WTC11 (cell line): ENCODE measurements around the gene EMP2.

Source experiments
- CREB1 ChIP-seq: sonication (generic); formaldehyde crosslinking; IDR thresholded peaks from 2 replicates; pipeline ENCODE4 v1.8.0; 2023; ENCODE audit warnings: mild to moderate bottlenecking, missing genetic modification reagents
- SOX15 ChIP-seq: fragments of 250-450 bp; sonication (Bioruptor Pico); IDR thresholded peaks from 2 replicates; pipeline ENCODE4 v1.9.0; 2021; ENCODE audit warnings: mild to moderate bottlenecking
- ZNF263 ChIP-seq: sonication (generic); formaldehyde crosslinking; IDR thresholded peaks from 2 replicates; pipeline ENCODE4 v1.8.1; 2022; ENCODE audit warnings: low read depth, mild to moderate bottlenecking, moderate library complexity, missing genetic modification reagents
- TF ChIP-seq, protein P1 (sequence below): sonication (generic); formaldehyde crosslinking; IDR thresholded peaks from 2 replicates; pipeline ENCODE4 v1.8.0; 2022; ENCODE audit warnings: mild to moderate bottlenecking, missing genetic modification reagents
- TF ChIP-seq, protein P2 (sequence below): fragments of 200-600 bp; IDR thresholded peaks from 2 replicates; pipeline ENCODE4 v1.8.0; 2022; ENCODE audit warnings: antibody characterized with exemption

DNA sequence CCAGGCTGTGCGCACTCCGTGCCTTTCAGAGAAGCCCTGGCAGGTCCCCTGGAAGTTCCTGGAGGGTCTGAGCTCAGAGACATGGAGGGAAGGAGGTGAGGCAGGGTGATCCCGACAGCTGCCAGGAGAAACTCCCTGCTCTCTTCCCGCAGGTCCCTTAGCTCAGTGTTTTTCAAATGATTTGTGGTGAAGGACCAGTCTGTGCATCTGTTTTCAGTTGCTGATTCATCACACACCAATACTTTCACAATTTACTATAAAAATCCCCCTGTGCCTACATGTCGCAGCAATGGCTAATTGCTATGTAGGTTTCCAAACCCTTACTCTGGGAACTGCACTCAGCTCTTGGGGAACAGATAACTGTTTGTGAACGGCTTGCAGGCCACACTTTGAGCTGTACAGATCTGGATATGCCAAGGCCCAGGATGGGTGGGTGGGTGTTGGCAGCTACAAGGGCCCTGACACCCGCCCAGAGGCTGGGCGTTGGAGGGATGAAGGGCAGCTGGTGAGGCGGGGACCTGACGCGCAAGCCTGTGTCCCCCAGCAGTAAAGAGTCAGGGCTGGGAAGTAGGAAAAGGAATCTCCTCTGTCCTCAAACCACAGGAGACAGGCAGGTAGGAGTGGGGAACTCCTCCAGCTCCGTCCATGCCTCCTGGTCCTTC lies 20.5 kb upstream of the EMP2 start:
- no peak for TF ChIP-seq SOX15 (CRISPR knock-in tag)
- TF ChIP-seq, protein P1, sequence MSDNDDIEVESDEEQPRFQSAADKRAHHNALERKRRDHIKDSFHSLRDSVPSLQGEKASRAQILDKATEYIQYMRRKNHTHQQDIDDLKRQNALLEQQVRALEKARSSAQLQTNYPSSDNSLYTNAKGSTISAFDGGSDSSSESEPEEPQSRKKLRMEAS (CRISPR knock-in tag) = no peak
- TF ChIP-seq CREB1 (CRISPR knock-in tag) = no peak
- no peak for TF ChIP-seq ZNF263 (CRISPR knock-in tag)
- TF ChIP-seq, protein P2, sequence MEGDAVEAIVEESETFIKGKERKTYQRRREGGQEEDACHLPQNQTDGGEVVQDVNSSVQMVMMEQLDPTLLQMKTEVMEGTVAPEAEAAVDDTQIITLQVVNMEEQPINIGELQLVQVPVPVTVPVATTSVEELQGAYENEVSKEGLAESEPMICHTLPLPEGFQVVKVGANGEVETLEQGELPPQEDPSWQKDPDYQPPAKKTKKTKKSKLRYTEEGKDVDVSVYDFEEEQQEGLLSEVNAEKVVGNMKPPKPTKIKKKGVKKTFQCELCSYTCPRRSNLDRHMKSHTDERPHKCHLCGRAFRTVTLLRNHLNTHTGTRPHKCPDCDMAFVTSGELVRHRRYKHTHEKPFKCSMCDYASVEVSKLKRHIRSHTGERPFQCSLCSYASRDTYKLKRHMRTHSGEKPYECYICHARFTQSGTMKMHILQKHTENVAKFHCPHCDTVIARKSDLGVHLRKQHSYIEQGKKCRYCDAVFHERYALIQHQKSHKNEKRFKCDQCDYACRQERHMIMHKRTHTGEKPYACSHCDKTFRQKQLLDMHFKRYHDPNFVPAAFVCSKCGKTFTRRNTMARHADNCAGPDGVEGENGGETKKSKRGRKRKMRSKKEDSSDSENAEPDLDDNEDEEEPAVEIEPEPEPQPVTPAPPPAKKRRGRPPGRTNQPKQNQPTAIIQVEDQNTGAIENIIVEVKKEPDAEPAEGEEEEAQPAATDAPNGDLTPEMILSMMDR = no peak
